SIG-M5 treated with dmso at 0.1 percent for 504 hours (cell line): ENCODE data around the gene ZNF148.
A peak's percentile ranks its signal among the peaks of the same experiment; 100 is the strongest.
"Not testable (repeated sequence)": the region's sequence is repeated elsewhere in the genome, so short reads cannot be mapped to it uniquely, and the experiment has no call there.

Source experiments
- DNase-seq: peaks from one replicate; lab custom pipeline; 2025; ENCODE audit not compliant: unreplicated experiment; lab: John Stamatoyannopoulos, UW

Gene ZNF148, protein sequence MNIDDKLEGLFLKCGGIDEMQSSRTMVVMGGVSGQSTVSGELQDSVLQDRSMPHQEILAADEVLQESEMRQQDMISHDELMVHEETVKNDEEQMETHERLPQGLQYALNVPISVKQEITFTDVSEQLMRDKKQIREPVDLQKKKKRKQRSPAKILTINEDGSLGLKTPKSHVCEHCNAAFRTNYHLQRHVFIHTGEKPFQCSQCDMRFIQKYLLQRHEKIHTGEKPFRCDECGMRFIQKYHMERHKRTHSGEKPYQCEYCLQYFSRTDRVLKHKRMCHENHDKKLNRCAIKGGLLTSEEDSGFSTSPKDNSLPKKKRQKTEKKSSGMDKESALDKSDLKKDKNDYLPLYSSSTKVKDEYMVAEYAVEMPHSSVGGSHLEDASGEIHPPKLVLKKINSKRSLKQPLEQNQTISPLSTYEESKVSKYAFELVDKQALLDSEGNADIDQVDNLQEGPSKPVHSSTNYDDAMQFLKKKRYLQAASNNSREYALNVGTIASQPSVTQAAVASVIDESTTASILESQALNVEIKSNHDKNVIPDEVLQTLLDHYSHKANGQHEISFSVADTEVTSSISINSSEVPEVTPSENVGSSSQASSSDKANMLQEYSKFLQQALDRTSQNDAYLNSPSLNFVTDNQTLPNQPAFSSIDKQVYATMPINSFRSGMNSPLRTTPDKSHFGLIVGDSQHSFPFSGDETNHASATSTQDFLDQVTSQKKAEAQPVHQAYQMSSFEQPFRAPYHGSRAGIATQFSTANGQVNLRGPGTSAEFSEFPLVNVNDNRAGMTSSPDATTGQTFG

DNA sequence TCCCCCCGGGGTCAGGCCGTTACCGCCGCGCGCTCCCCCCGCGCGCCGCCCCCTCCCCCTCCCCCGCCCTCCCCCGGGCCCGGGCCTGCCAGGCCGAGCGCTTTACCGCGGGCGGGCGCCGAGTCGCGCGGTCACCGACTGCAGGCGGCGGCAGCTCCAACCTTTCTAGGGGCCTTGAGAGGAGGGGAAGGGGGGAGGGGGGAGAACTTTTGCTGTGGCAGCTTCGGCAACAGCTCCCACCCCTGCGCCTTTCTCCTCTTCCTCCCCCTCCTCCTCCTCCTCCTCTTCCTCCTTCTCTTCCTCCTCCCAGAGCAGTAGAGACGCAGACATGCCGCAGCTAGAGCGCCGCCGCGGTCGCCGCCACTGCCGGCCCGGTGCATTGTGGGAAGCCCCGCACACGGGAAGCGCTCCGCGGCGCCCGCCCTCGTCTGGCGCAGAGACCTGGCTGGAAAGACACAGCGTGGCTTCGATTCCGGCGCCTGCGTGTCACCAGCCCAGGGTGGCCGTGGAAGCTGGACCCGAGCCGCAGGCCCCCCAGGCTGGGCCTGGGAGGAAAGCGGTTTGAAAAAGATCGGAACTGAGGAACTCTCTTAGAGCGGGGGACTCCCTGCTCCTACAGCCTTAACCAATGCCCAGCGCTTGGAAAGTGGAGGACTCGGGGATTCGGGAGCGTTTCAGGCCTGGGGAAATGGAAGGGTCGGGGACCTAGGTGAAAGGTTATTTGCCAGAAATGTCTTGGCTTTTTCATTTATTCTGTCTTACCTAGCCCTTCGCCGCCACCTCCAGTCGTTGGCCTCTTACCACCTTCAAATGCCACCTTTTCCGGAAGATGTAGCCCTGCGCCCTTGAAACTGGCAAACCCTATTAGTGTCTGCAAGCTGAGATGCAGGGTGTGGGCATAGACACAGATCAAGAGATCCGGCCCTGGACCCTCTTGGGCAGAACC, at the start of gene ZNF148:
Gene ZNF148 (minus strand): TSS at position 330 of the 946 bp plus-strand sequence. CDS start 61,685 bp downstream, outside the sequence.
- DNase-seq, result peak; percentile 90

DNA sequence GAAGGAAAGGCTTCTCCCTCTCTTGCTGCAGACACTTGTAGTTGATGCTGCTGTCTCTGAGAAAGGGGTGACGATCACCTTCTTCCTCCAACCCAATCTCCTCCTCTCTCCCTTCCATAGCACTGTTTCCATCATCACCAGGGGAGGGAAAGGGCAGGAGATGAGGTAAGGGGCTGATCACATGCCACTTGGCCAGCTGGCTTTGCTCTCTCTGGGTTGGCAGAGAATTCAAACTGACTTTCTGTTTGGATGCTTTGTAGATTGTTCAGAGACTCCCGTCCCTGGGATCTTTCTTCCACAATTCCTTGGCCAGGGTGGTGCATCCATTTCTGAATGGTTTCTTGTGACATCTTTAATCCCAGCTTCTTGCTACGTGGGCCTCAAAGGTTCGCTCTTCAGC, 43.2 kb upstream of the ZNF148 start:
- no peak for DNase-seq

DNA sequence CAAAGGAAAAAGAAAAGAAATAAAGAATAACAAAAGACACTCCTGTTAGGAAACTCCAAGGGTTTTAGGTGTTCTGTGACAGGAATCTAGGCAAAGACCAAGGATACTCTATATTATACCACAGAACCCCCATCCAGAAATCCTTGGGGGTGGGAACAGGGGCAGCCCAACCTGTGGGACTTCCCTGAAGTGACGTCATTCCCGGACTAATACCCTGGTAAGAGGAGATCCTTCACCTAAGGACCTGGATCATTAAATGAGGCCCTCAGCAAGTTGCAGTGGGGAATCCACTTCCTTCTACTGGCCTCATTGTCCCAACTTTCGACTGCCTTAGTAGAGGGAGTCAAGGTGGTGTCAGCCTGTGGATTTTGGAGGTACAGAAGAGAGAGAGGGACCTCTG, 41.1 kb upstream of the ZNF148 start:
- no peak for DNase-seq

DNA sequence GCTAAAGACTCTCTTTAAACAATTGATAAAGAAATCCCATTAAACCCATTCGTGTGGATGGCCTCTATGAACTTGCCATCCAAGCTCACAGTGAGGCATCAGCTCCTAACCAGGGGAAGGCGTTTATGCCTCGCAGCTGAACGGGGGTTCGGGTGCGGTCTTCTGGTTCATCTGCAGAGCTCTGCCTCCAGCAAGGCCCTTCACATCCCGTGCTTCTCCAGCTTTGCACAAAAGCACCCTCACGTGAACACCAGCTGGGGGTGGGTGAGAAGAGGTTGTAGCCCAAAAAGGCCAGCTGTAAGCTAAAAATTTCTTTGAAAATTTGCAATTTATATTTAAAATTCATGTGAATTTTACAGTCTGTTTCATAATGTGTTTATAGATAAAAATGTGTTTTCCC, 39.5 kb upstream of the ZNF148 start:
- DNase-seq, result no peak

DNA sequence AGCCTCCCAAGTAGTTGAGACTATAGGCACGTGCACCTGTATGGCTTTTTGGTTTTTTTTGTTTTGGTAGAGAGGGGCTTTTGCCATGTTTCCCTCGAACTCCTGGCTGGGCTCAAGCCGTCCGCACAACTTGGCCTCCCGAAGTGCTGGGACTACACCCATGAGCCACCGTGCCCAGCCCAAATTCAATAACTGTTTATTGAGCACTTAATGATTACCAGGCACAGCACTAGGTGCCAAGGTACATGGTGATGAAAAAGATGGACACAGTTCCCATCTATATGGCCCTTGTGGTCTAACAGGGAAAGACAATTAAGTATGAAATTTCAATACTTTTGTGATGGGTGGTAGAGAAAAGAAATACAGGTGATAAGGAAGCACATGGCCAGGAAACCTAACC, 35.8 kb upstream of the ZNF148 start:
- no peak for DNase-seq

DNA sequence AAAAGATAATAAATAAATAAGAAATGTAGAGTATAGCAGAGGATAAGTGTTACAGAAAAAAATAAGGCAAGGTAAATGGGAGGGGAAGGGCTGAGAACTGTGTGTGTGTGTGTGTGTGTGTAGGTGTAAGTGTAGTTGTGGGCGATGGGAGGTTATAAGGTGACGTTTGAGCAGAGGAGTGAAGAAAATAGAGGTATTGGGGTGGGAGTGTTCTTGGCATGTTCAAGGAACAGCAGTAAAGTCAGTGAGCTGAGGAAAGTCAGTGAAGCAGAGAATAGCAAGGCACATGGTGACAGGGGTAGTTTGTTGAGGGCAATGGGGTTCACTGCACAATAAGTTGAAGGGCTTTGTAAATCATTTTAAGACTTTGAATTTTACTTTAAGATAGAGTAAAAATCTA, 30.9 kb upstream of the ZNF148 start:
- DNase-seq, result no peak

DNA sequence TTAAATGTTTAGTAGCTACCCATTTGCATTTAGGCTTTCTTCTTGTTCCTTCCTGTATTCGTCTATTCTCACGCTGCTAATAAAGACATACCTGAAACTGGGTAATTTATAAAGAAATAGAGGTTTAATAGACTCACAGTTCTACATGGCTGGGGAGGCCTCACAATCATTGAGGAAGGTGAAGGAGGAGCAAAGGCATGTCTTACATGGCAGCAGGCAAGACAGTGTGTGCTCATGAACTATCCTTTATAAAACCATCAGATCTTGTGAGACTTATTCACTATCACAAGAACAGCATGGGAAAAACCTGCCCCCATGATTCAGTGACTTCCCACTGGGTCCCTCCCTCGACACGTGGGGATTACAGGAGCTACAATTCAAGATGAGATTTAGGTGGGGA, 30.4 kb upstream of the ZNF148 start:
- DNase-seq, result not testable (repeated sequence)

DNA sequence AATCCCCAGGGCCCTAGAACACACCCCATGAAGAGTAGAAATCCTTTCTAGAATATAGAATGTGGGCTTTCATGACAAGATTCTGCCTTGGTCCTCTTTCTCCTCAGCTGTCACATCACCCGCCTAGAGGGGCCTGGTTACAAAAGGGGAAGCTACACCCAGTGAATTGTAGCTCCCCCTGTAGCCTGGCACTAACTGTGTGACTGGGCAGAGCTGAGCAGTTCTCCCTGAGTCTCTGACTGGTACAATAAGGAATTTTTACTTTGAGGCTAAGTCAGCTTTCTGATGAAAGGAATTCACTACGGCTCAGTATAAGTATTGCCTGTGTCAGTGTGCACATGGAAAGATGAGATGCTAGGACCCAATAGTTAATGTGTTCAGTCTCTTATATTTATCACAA, 28.7 kb upstream of the ZNF148 start:
- DNase-seq, result peak; percentile 44

DNA sequence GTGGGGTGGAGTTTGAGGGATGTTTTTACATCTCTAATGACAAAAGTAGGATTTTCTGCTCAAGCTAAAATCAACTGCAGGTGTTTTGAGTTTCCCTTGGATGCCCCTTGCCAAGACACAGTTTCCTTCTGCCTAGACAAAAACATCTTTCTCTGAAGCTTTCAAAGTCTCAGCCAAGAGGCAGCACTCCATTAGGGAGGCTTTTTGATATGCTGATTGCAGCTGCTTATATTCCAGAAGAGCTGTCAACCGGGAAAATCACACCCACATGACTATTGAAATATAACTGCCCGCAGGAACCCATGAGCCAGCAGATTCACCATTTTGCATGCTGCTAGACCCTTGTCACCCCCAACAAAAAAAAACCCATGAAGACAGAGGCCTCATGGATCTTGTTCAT, 27.5 kb upstream of the ZNF148 start:
- DNase-seq, result no peak

DNA sequence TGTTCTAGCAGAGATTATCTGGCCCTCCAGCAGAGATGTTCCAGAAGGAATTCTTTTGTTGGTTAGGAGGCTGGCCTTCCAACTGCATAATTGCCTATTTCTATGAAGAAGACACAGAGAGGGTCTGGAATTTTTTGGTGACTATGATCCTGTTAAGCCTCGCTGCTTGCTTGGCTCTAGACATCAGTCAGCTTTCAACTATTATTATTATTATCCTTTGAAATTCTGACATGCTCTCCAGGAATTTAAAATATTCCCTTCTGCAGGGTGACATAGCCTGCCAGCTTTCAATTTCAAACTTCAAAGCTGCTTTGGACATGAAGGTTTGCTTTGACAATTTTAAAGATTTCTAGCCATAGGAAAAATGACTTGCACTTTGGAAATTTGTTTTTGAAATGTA, 26.3 kb upstream of the ZNF148 start:
- no peak for DNase-seq

DNA sequence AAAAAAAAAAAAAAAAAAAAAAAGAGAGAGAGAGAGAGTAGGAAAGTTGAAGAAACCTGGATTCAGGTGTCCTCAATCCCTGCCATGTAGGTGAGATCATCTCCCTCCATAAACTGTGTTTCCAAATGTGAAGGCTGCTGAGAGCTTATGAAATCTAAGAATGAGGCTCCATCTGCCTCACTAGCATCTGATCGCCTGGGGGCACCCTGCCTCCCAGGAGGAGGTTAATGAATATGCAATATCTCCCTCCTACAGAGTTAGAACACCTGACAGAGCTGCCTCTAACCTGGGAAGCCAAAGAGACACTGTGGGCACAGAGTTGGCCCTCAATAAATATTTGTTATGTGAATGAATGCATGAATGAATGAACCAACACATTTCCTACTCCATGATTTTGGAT, 23.8 kb upstream of the ZNF148 start:
- peak; percentile 15 for DNase-seq

DNA sequence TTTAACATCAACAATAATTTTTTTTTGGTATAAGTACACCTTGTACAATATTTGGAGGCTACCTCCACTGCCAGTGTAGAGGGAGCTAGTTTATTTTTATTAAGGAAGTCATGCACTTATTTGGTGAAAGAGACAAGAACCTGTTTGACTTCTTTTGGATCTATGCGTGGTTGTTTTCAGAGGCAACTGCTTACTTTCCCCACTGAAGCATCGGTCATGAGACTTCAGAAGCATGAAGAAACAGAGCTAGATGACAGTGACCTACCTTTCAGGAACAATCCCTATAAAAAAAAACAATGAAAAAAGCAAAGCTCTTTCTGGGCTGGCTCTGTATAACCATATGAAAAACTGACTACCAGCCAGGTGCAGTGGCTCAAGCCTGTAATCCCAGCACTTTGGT, 20.0 kb upstream of the ZNF148 start:
- peak; percentile 65 for DNase-seq

DNA sequence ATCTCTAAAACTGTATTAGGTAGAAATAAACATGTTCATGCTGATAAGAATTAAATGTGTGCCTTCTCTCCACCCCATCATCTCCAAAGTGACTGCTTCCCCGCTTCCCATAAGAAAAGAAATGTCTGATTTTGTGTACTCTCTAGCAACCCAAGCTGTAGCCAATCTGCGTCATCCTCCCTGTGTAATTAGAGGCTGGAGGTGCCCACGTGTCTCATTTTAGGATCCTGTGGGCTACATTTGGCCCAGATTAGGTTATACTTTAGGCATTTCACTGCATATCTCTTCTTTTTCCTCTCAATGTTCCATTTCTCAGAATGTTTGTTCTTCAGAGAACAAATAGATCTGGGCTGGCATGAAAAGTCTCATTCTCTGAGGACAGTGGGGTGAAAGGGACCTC, 19.3 kb upstream of the ZNF148 start:
- no peak for DNase-seq

DNA sequence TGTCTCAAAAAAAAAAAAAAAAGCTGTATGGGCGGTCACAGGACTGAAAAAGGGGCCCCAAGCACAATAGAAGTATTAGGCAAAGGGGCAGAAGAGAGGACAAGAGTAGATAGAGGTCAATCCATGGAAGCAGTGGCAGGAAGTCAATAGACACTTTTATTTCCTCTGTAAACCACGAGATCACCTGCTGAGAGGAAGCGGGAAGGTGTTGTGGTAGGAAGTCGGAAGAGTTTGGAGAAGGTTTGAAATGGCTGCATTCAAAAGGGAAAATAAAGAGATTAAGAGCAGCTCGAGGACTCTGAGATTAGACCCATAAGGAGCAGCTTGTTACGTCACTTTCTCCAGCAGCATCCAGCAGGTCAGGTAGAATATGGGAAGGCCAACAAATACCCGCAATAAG, 14.2 kb upstream of the ZNF148 start:
- DNase-seq, result no peak

DNA sequence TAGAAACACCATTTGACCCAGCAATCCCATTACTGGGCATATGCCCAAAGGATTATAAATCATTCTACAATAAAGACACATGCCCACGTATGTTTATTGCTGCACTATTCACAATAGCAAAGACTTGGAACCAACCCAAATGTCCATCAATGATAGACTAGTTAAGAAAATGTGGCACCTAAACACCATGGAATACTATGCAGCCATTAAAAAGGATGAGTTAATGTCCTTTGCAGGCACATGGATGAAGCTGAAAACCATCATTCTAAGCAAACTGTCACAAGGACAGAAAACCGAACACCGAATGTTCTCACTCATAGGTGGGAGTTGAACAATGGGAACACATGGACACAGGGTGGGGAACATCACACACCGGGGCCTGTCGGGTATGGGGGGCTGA, 13.2 kb upstream of the ZNF148 start:
- not testable (repeated sequence) for DNase-seq

DNA sequence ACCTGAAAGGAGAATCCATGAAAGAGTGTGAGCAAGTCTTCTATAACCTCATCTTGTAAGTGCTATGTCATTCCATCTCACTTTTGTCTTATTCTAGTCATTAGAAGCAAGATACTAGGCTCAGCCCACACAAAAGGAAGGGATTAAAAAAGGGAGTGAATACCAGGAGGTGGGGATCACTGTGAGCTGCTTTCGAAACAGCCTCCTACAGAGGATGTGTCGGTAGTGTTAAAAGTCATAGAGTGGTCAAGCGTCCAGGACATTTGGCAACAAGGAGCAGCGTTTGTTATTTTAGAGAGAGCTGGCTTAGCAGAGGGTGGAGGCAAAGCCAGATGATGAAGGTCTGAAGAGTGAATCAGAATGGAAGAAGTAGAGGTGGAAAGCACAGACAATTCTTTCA, 11.7 kb upstream of the ZNF148 start:
- DNase-seq, result no peak

DNA sequence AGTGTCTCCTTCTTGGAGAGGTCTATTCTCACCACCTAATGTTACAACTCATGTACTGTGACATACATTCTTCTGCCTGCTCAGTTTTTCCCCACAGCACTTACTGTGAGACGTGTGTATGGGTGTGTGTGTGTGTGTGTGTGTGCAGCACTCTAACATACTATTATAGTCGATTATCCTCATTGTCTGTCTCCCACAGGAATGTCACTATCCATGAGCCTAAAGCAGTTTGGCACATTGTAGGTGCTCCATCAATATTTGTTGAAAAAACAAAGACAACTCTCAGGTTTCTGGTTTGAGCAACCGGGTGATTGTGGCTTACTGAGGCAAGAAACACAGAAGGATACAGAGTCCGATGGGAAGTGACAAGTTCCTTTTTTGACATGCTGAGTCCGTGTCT, 8.6 kb upstream of the ZNF148 start:
- DNase-seq, result peak; percentile 33

DNA sequence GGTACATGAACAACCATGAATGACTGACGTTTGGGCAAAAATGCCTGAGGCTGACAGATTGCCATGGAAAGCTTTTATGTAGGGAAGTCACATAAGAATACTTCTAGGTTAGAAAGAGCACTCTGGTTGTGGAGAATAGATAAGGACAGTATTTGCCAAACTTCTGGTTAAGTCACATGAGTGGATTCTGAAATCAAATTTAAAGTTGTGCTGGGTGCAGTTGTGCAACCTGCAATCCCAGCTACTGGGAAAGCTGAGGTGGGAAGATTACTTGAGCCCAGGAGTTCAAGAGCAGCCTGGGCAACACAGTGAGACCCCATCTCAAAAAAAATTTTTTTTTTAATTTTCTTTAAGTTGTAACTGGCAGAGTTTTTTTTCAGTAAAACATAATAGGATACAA, 7.2 kb upstream of the ZNF148 start:
- no peak for DNase-seq

DNA sequence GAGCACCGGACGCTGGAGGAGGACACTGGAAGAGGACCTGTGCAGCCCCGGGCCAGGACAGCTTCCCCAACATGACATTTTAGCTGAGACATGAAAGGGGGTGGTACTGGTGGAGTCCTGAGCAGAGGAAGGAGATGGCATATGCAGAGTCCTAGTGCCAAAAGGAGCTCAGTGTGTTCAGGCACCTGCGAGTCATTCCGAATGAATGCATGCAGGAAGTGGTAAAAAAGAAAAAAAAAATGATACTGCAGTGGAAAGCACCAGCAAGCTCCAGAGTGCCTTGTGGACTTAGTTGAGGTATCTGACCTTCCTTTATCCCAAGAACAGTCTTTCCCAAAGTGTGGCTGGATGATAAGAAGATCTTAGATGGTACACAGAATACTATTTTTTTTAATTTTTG, 6.6 kb upstream of the ZNF148 start:
- no peak for DNase-seq

DNA sequence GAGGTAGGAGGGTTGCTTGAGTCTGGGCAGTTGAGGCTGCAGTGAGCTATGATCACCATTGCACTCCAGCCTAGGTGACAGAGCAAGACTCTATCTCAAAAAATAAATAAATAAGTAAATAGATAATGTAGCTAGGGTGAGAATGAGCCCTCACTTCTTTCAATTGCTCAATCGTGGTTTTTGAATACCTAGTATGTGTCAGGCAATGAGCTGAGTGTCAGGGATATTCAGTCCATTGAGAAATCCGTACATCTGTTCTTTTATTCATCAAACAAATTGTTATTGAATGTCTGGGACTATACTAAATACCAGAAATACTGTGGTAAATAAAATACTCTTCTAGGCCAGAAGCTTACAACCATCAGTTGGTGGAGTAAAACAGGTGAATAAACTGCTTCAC, 6.2 kb upstream of the ZNF148 start:
- DNase-seq, result no peak

DNA sequence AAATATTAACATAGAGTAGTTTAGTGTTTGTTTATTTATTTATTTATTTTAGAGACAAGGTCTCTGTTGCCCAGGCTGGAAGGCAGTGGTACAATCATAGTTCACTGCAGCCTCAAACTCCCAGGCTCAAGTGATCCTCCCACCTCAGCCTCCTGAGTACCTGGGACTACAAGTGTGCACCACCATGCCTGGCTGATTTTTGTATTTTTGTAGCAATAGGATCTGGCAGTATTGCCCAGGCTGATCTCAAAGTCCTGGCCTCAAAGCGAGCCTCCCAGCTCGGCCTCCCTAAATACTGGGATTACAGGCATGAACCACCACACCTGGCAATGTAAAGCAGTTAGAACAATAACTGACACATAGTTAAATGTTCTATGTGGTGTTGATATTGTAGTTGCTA, 4.4 kb upstream of the ZNF148 start:
- DNase-seq, result no peak
